H9 (cell line): Measurements from ENCODE around the gene ATG14. TPM values are rescaled to one million over a fixed set of nuclear protein-coding genes. Genes with fewer than 3 reads are reported as not detected.
A peak's percentile ranks its signal among the peaks of the same experiment; 100 is the strongest.

Source experiments
- DNase-seq: peaks from one replicate; pipeline ENCODE4 v3.0.0-alpha.2; 2017
- H2AFZ ChIP-seq: one replicate; pipeline ENCODE4 v1.6.1; 2013; ENCODE audit warnings: mild to moderate bottlenecking, low read length, control low read depth, moderate library complexity
- H2AK5ac ChIP-seq: 2 replicates; pipeline ENCODE4 v1.6.1; 2013; ENCODE audit warnings: low read length, control low read depth, mixed read lengths; ENCODE audit not compliant: insufficient read length
- H2BK120ac ChIP-seq: one replicate; pipeline ENCODE4 v1.6.1; 2013; ENCODE audit warnings: low read depth, mild to moderate bottlenecking, low read length, control low read depth, inconsistent platforms; ENCODE audit not compliant: poor library complexity, severe bottlenecking
- H2BK12ac ChIP-seq: 2 replicates; pipeline ENCODE4 v1.6.1; 2013; ENCODE audit warnings: low read length, control low read depth, mixed read lengths, low read depth; ENCODE audit not compliant: insufficient read length
- H2BK15ac ChIP-seq: 2 replicates; pipeline ENCODE4 v1.6.1; 2013; ENCODE audit warnings: low read depth, low read length, control low read depth
- H2BK20ac ChIP-seq: one replicate; pipeline ENCODE4 v1.6.1; 2013; ENCODE audit warnings: low read depth, mild to moderate bottlenecking, low read length, control low read depth, inconsistent platforms; ENCODE audit not compliant: poor library complexity, severe bottlenecking
- H2BK5ac ChIP-seq: 2 replicates; pipeline ENCODE4 v1.6.1; 2013; ENCODE audit warnings: low read length, control low read depth, mixed read lengths; ENCODE audit not compliant: insufficient read length
- H3K14ac ChIP-seq: 2 replicates; pipeline ENCODE4 v1.6.1; 2013; ENCODE audit warnings: low read length, control low read depth; ENCODE audit not compliant: insufficient read depth
- H3K18ac ChIP-seq: 2 replicates; pipeline ENCODE4 v1.6.1; 2013; ENCODE audit warnings: low read depth, mild to moderate bottlenecking, mixed read lengths, low read length, control low read depth; ENCODE audit not compliant: insufficient read length
- H3K23ac ChIP-seq: 2 replicates; pipeline ENCODE4 v1.6.1; 2013; ENCODE audit warnings: low read length, control low read depth, mixed read lengths, low read depth; ENCODE audit not compliant: insufficient read length
- H3K23me2 ChIP-seq: 2 replicates; pipeline ENCODE4 v1.6.1; 2013; ENCODE audit warnings: low read depth, mild to moderate bottlenecking, mixed read lengths, low read length, control low read depth; ENCODE audit not compliant: insufficient read length, poor library complexity, severe bottlenecking
- H3K27ac ChIP-seq: 2 replicates; pipeline ENCODE4 v1.5.1; 2013; ENCODE audit warnings: low read length, control low read depth, mixed read lengths, low read depth; ENCODE audit not compliant: insufficient read length
- H3K27me3 ChIP-seq: 2 replicates; pipeline ENCODE4 v1.6.1; 2013; ENCODE audit warnings: low read length, control low read depth, inconsistent platforms; ENCODE audit not compliant: insufficient read depth
- H3K4ac ChIP-seq: 2 replicates; pipeline ENCODE4 v1.6.1; 2013; ENCODE audit warnings: low read depth, mild to moderate bottlenecking, control low read depth, inconsistent platforms, low read length, moderate library complexity
- H3K4me1 ChIP-seq: 2 replicates; pipeline ENCODE4 v1.6.1; 2013; ENCODE audit warnings: low read length, control low read depth, inconsistent platforms; ENCODE audit not compliant: insufficient read depth
- H3K4me2 ChIP-seq: 2 replicates; pipeline ENCODE4 v1.6.1; 2013; ENCODE audit warnings: low read length, control low read depth, mixed read lengths; ENCODE audit not compliant: insufficient read length, insufficient read depth
- H3K56ac ChIP-seq: 2 replicates; pipeline ENCODE4 v1.6.1; 2013; ENCODE audit warnings: low read depth, mild to moderate bottlenecking, mixed read lengths, low read length, control low read depth; ENCODE audit not compliant: insufficient read length
- H3K79me1 ChIP-seq: 2 replicates; pipeline ENCODE4 v1.6.1; 2013; ENCODE audit warnings: low read depth, mild to moderate bottlenecking, moderate library complexity, low read length, control low read depth, inconsistent platforms; ENCODE audit not compliant: insufficient read depth, poor library complexity, severe bottlenecking
- H3K79me2 ChIP-seq: 2 replicates; pipeline ENCODE4 v1.6.1; 2013; ENCODE audit warnings: low read length, control low read depth, inconsistent platforms; ENCODE audit not compliant: insufficient read depth
- H3K9ac ChIP-seq: 2 replicates; pipeline ENCODE4 v1.6.1; 2013; ENCODE audit warnings: low read length, control low read depth, mixed read lengths; ENCODE audit not compliant: insufficient read length; ENCODE audit errors: extremely low read depth
- H3K9me3 ChIP-seq: one replicate; pipeline ENCODE4 v1.6.1; 2013; ENCODE audit warnings: low read depth, low read length, inconsistent platforms; ENCODE audit not compliant: control insufficient read depth
- H3T11ph ChIP-seq: one replicate; pipeline ENCODE4 v1.6.1; 2013; ENCODE audit warnings: mild to moderate bottlenecking, low read length, control low read depth, inconsistent platforms
- H4K20me1 ChIP-seq: one replicate; pipeline ENCODE4 v1.6.1; 2013; ENCODE audit not compliant: control insufficient read depth, insufficient read length, insufficient read depth
- H4K5ac ChIP-seq: 2 replicates; pipeline ENCODE4 v1.6.1; 2013; ENCODE audit warnings: low read depth, mild to moderate bottlenecking, mixed read lengths, low read length, control low read depth; ENCODE audit not compliant: insufficient read length
- H4K8ac ChIP-seq: replicated peaks from 2 replicates; pipeline ENCODE4 v1.6.1; 2013; ENCODE audit warnings: low read length, control low read depth, mixed read lengths, low read depth; ENCODE audit not compliant: insufficient read length
- H4K91ac ChIP-seq: 2 replicates; pipeline ENCODE4 v1.6.1; 2013; ENCODE audit warnings: low read depth, mild to moderate bottlenecking, moderate library complexity, mixed read lengths, low read length, control low read depth; ENCODE audit not compliant: insufficient read length
- H3K27ac Mint-ChIP-seq, 3 experiments: 2 replicates in 2 of 3; 3 replicates in 1 of 3; pipeline ENCODE4 v1.8.0; 2020 to 2021; ENCODE audit warnings: mixed read lengths in 3 of 3, mild to moderate bottlenecking in 1 of 3, moderate library complexity in 1 of 3
- H3K27me3 Mint-ChIP-seq: 2 replicates; pipeline ENCODE4 v1.8.0; 2021; ENCODE audit warnings: low read depth, mild to moderate bottlenecking, moderate library complexity, mixed read lengths
- H3K36me3 Mint-ChIP-seq, 3 experiments: 2 replicates in 2 of 3; 3 replicates in 1 of 3; pipeline ENCODE4 v1.8.0; 2020 to 2021; ENCODE audit warnings: low read depth in 3 of 3, mixed read lengths in 3 of 3; ENCODE audit not compliant: insufficient read depth in 1 of 3
- H3K4me1 Mint-ChIP-seq, 2 experiments: 2 replicates each; pipeline ENCODE4 v1.8.0; 2020; ENCODE audit warnings: mixed read lengths in 2 of 2
- H3K4me3 Mint-ChIP-seq, 2 experiments: 2 replicates in 1 of 2; 3 replicates in 1 of 2; pipeline ENCODE4 v1.8.0; 2020 to 2021; ENCODE audit warnings: mild to moderate bottlenecking in 2 of 2, mixed read lengths in 2 of 2, moderate library complexity in 1 of 2
- H3K9me3 Mint-ChIP-seq, 2 experiments: 2 replicates in 1 of 2; 3 replicates in 1 of 2; pipeline ENCODE4 v1.8.0; 2020; ENCODE audit warnings: mild to moderate bottlenecking in 2 of 2, mixed read lengths in 2 of 2, moderate library complexity in 1 of 2
- WGBS: extraction: QIAGEN DNeasy Blood & Tissue Kit; methylation state at CpG from one replicate; pipeline ENCODE4 v1.1.7; 2013; ENCODE audit warnings: missing lambda C conversion rate, low lambda C conversion rate, mixed read lengths; ENCODE audit not compliant: insufficient read length; ENCODE audit errors: extremely low coverage; 5-methylcytosine and 5-hydroxymethylcytosine counted together
- total RNA-seq: library from RNA; stranded (reverse); gene quantifications from 2 replicates; pipeline ENCODE4 v1.2.1, GENCODE V29; 2021
- TF ChIP-seq, protein P1 (sequence below): fragments of 200-600 bp; sonication (generic); conservative IDR thresholded peaks from 3 replicates; pipeline ENCODE4 v1.8.0; 2021; ENCODE audit warnings: antibody characterized with exemption, mild to moderate bottlenecking

Gene ATG14
- total RNA-seq, 1 experiment from 2014 or later: 13.6 TPM

DNA sequence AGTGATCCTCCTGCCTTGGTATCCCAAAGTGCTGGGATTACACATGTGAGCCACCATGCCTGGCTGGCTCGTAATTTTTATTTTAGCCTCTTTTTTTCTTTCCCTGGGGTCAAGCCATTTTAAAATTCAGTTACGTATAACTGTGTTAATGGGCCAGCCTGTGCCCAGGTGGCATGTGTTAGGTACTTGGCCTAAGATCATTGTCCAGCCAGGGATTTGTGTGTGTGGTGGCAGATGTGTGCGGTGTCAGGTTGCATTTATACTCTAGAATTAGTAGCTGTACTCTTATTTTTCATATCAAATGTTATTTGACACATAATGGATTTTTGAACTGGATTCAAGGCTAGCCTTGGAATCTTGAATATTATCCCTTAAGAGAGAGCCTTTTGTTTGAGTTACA lies 71.1 kb downstream of the ATG14 start:
- Mint-ChIP-seq H3K27me3 (no peaks in the 10 kb centered on the region; the same call in 1 of the 2 replicates), H3K4me1 (peaks cover 13 to 19% of the 10 kb centered on the region in 2 experiments), H3K9me3 (no peaks in the 10 kb centered on the region), H3K27ac (peak overlapping the region in 2 of 3 experiments; percentile 41 to 62; a peak in 1 of 7 replicates), H3K36me3 (no peaks in the 10 kb centered on the region; a peak in 1 of 7 replicates), H3K4me3 (no peak overlapping the region)
- Histone ChIP-seq H3K14ac (no peak overlapping the region), H3K4me1 (peaks cover 3% of the 10 kb centered on the region; the same call in 1 of the 2 replicates), H3K79me2 (no peaks in the 10 kb centered on the region), H3K23ac (no peak overlapping the region), H2BK12ac (no peak overlapping the region), H3K27me3 (no peaks in the 10 kb centered on the region), H2AFZ (no peak overlapping the region), H3K18ac (no peak overlapping the region), H3K4ac (no peak overlapping the region), H3K79me1 (peaks cover 6% of the 10 kb centered on the region), H3K27ac (no peak overlapping the region), H3K9ac (no peak overlapping the region), H2BK20ac (no peak overlapping the region), H2BK120ac (no peak overlapping the region), H4K20me1 (no peaks in the 10 kb centered on the region), H2BK15ac (no peak overlapping the region), H4K5ac (no peak overlapping the region), H2AK5ac (no peak overlapping the region), H4K91ac (no peak overlapping the region), H3K4me2 (no peak overlapping the region), H3K23me2 (no peaks in the 10 kb centered on the region), H3K9me3 (no peaks in the 10 kb centered on the region), H3K56ac (no peak overlapping the region), H4K8ac (no peak overlapping the region), H3T11ph (no peak overlapping the region), H2BK5ac (no peak overlapping the region)
- no CpG with 5 or more reads among the region's 3 CpGs for whole genome bisulfite sequencing
- no peak for DNase-seq
- TF ChIP-seq, protein P1, sequence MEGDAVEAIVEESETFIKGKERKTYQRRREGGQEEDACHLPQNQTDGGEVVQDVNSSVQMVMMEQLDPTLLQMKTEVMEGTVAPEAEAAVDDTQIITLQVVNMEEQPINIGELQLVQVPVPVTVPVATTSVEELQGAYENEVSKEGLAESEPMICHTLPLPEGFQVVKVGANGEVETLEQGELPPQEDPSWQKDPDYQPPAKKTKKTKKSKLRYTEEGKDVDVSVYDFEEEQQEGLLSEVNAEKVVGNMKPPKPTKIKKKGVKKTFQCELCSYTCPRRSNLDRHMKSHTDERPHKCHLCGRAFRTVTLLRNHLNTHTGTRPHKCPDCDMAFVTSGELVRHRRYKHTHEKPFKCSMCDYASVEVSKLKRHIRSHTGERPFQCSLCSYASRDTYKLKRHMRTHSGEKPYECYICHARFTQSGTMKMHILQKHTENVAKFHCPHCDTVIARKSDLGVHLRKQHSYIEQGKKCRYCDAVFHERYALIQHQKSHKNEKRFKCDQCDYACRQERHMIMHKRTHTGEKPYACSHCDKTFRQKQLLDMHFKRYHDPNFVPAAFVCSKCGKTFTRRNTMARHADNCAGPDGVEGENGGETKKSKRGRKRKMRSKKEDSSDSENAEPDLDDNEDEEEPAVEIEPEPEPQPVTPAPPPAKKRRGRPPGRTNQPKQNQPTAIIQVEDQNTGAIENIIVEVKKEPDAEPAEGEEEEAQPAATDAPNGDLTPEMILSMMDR: no peak
